Measurements from ENCODE around the gene ACAP3. TPM values are rescaled to one million over a fixed set of nuclear protein-coding genes. Genes with fewer than 3 reads are reported as not detected.

The ACAP3 gene
- total and polyA plus RNA-seq, 4 donors: 2.7 to 24.8 (median 15.0) TPM

DNA sequence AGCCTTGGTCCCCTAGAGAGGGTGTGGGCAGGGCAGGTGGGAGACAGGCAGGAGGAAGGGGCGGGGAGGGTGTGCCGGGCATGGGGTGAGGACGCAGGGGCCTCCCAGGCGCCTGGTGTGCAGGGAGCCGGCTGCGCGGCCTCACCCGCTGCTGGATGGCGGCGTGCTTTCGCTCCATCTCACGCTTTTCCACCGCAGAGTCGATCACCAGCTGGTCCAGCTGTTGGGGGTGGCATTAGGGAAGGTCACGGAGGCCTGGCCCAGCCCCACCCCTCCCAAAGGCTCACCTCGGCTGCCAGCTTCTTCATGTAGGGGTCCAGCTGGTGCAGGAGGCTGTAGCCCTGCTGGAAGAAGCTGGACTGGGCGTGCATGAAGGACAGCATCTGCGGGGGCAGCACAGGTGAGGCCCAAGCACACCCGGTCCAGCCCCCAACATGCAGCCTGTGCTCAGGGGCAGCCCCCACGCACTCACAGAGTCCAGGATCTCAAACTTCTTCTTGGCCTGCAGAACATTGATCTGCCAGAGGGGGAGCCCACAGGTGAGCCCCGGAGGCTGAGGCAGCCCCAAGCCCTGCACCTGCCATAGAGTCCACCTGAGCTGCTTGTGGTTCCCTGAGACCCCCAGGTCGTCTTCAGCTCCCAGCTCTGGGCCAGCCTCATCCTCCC is 7.9 kb downstream of the ACAP3 start:
- H3K4me1 ChIP-seq (ENCODE audit: control insufficient read depth in 4 of 4, insufficient read depth in 4 of 4, low read length in 3 of 4): peaks cover 1 to 6% (median 2%) of the 10 kb centered on the region in 4 donors
- no peak overlapping the region for H3K9ac ChIP-seq (ENCODE audit: low read depth in 1 of 2, low read length in 2 of 2)
- no peaks in the 10 kb centered on the region for H3K9me3 ChIP-seq (ENCODE audit: control insufficient read depth in 4 of 4, low read length in 3 of 4)
- H3K4me3 ChIP-seq (ENCODE audit: low read depth in 1 of 3, low read length in 3 of 3): no peak overlapping the region
- no peaks in the 10 kb centered on the region for H3K27me3 ChIP-seq (ENCODE audit: control insufficient read depth in 4 of 4, insufficient read depth in 4 of 4, low read length in 3 of 4)
- no peak overlapping the region for H3K27ac ChIP-seq (ENCODE audit: low read depth in 1 of 2, low read length in 2 of 2)
- WGBS: 92% methylated on average over 22 of the region's 22 CpGs
- DNase-seq (ENCODE audit: low spot score): no peak
- H3K36me3 ChIP-seq (ENCODE audit: control insufficient read depth in 4 of 4, insufficient read depth in 3 of 4, low read depth in 1 of 4, low read length in 3 of 4): peaks cover 0 to 11% (median 2%) of the 10 kb centered on the region in 4 donors
- TF ChIP-seq JUND (IDR thresholded peaks at IDR 0.05): no peak
- TF ChIP-seq, protein P1, sequence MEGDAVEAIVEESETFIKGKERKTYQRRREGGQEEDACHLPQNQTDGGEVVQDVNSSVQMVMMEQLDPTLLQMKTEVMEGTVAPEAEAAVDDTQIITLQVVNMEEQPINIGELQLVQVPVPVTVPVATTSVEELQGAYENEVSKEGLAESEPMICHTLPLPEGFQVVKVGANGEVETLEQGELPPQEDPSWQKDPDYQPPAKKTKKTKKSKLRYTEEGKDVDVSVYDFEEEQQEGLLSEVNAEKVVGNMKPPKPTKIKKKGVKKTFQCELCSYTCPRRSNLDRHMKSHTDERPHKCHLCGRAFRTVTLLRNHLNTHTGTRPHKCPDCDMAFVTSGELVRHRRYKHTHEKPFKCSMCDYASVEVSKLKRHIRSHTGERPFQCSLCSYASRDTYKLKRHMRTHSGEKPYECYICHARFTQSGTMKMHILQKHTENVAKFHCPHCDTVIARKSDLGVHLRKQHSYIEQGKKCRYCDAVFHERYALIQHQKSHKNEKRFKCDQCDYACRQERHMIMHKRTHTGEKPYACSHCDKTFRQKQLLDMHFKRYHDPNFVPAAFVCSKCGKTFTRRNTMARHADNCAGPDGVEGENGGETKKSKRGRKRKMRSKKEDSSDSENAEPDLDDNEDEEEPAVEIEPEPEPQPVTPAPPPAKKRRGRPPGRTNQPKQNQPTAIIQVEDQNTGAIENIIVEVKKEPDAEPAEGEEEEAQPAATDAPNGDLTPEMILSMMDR (IDR thresholded peaks at IDR 0.05; ENCODE audit: low read depth, low read length, missing input control): peak; percentile 24

DNA sequence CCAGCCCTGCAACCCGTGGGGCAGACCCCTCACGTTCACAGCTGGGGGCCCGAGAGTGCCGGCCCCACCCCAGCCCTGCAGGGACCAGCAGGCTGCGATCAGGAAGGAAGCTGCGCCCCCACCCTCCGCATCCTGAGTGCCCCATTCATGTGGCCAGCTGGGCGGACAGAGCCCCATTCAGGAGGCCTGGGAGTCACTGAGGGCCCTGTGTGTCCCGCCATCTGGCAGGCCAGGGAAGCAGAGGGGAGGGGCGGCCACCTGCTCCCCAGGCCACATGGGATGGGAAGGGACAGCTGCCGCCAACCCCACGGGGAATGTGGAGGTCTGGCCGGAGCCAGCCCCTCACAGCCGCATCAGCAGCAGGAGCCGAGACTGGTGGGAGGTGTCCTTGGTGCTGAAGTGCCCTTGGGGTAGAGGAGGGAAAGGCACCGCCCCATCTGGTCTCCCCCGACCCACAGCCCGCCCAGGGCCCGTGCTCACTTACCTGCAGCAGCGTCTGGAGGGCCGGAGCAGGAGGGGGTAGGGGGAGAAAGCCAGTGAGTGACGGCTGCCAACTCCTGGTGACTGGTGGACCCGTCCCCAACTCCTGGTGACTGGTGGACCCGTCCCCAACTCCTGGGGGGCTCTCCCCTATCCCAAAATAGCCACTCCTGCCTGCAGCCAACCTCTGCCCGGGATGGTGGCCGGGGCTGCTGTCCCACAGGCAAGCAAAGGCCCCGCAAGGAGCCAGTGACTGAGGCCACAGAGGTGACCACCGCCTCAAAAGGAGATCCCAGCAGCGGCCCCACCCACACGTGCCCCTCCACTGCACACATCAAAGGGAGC is 8.7 kb downstream of the ACAP3 start:
- DNase-seq (ENCODE audit: low spot score): no peak
- WGBS: 91% methylated on average over 30 of the region's 30 CpGs
- H3K27me3 ChIP-seq (ENCODE audit: control insufficient read depth in 4 of 4, insufficient read depth in 4 of 4, low read length in 3 of 4): no peaks in the 10 kb centered on the region
- no peaks in the 10 kb centered on the region for H3K4me1 ChIP-seq (ENCODE audit: control insufficient read depth in 4 of 4, insufficient read depth in 4 of 4, low read length in 3 of 4)
- no peak overlapping the region for H3K9ac ChIP-seq (ENCODE audit: low read depth in 1 of 2, low read length in 2 of 2)
- TF ChIP-seq, protein P2, sequence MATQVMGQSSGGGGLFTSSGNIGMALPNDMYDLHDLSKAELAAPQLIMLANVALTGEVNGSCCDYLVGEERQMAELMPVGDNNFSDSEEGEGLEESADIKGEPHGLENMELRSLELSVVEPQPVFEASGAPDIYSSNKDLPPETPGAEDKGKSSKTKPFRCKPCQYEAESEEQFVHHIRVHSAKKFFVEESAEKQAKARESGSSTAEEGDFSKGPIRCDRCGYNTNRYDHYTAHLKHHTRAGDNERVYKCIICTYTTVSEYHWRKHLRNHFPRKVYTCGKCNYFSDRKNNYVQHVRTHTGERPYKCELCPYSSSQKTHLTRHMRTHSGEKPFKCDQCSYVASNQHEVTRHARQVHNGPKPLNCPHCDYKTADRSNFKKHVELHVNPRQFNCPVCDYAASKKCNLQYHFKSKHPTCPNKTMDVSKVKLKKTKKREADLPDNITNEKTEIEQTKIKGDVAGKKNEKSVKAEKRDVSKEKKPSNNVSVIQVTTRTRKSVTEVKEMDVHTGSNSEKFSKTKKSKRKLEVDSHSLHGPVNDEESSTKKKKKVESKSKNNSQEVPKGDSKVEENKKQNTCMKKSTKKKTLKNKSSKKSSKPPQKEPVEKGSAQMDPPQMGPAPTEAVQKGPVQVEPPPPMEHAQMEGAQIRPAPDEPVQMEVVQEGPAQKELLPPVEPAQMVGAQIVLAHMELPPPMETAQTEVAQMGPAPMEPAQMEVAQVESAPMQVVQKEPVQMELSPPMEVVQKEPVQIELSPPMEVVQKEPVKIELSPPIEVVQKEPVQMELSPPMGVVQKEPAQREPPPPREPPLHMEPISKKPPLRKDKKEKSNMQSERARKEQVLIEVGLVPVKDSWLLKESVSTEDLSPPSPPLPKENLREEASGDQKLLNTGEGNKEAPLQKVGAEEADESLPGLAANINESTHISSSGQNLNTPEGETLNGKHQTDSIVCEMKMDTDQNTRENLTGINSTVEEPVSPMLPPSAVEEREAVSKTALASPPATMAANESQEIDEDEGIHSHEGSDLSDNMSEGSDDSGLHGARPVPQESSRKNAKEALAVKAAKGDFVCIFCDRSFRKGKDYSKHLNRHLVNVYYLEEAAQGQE (IDR thresholded peaks at IDR 0.05): peak; percentile 90
- TF ChIP-seq, protein P1 (IDR thresholded peaks at IDR 0.05; ENCODE audit: low read depth, low read length, missing input control): no peak
- no peak for TF ChIP-seq JUND (IDR thresholded peaks at IDR 0.05)
- no peak overlapping the region for H3K27ac ChIP-seq (ENCODE audit: low read depth in 1 of 2, low read length in 2 of 2)
- H3K9me3 ChIP-seq (ENCODE audit: control insufficient read depth in 4 of 4, low read length in 3 of 4): no peaks in the 10 kb centered on the region
- peaks cover 0 to 14% (median 2%) of the 10 kb centered on the region in 4 donors for H3K36me3 ChIP-seq (ENCODE audit: control insufficient read depth in 4 of 4, insufficient read depth in 3 of 4, low read depth in 1 of 4, low read length in 3 of 4)
- H3K4me3 ChIP-seq (ENCODE audit: low read depth in 1 of 3, low read length in 3 of 3): no peak overlapping the region

DNA sequence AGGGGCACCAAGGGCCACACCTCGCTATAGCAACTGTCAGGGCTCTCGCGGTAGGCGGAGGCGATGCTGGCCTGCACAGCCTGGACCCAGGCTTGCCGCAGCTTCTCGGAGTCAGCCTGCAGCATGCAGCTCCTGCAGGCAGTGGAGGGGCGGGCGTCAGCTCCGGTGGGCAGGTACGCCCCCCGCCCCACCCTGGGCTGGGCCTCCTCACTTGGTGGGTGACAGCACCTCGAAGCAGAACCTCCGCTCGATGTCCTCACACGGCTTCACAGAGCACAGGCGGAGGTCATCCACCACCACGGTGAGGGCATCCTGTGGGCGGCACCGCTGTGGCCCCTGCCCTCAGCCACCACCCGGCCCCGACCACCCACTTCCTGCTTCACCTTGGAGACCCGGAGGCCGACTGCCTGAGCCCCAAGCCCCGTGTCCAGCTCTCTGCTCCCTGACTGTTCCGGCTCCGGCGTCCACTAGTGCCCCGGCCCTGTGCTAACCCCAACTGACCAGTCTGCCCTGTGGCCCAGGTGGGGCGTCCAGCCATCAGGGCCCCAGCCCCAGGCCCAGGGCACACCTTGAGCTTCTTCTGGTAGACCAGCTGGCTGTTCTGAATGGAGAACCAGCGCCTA is 9.8 kb downstream of the ACAP3 start:
- H3K4me3 ChIP-seq (ENCODE audit: low read depth in 1 of 3, low read length in 3 of 3): no peak overlapping the region
- WGBS: 95% methylated on average over 31 of the region's 31 CpGs
- TF ChIP-seq GABPA (IDR thresholded peaks at IDR 0.05 in 1 of 2, conservative IDR thresholded peaks at IDR 0.05 in 1 of 2) (no peak), RXRA (IDR thresholded peaks at IDR 0.05) (no peak), YY1 (IDR thresholded peaks at IDR 0.05) (no peak), SP1 (IDR thresholded peaks at IDR 0.05) (no peak), HNF4G (IDR thresholded peaks at IDR 0.05) (no peak), EGR1 (IDR thresholded peaks at IDR 0.05; ENCODE audit: low read depth in 2 of 2) (no peak)
- H3K9ac ChIP-seq (ENCODE audit: low read depth in 1 of 2, low read length in 2 of 2): no peak overlapping the region
- H3K36me3 ChIP-seq (ENCODE audit: control insufficient read depth in 4 of 4, insufficient read depth in 3 of 4, low read depth in 1 of 4, low read length in 3 of 4): peaks cover 0 to 17% (median 2%) of the 10 kb centered on the region in 4 donors
- H3K9me3 ChIP-seq (ENCODE audit: control insufficient read depth in 4 of 4, low read length in 3 of 4): no peaks in the 10 kb centered on the region
- DNase-seq (ENCODE audit: low spot score): no peak
- no peaks in the 10 kb centered on the region for H3K27me3 ChIP-seq (ENCODE audit: control insufficient read depth in 4 of 4, insufficient read depth in 4 of 4, low read length in 3 of 4)
- no peaks in the 10 kb centered on the region for H3K4me1 ChIP-seq (ENCODE audit: control insufficient read depth in 4 of 4, insufficient read depth in 4 of 4, low read length in 3 of 4)
- H3K27ac ChIP-seq (ENCODE audit: low read depth in 1 of 2, low read length in 2 of 2): no peak overlapping the region

Measured in liver (tissue), 9 donors.